Measurements from ENCODE around the gene RALGAPA2. TPM values are rescaled to one million over a fixed set of nuclear protein-coding genes. Genes with fewer than 3 reads are reported as not detected.

RALGAPA2 gene
- total and polyA plus RNA-seq, 2 experiments from 2014 or later, result 13.1 to 43.4 TPM

DNA sequence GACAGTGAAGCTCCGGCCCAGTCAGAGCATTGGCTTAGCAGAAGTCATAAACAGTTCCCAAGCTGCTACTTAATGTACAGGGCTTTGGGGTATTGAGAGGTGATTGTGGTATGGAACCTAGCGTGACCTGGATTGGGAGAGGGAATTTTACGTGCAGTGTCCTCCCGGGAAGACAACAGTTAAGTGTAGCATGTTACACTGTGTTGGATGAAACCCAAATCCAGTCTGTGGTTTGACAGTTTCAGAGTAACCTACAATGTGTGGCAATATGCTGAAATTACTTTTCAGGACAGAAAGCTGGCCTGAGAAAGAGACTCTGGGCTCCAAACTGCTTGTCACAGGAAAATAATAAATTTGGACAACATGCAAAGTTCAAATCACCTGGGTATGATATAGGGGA lies 28.1 kb upstream of the RALGAPA2 start:
- peaks cover 17% of the 10 kb centered on the region for H3K4me1 ChIP-seq (ENCODE audit: insufficient read depth)
- no peak for TF ChIP-seq ZNF114 (CRISPR knock-in tag; IDR thresholded peaks at IDR 0.05)
- H3K9me3 Mint-ChIP-seq, result no peaks in the 10 kb centered on the region
- no peaks in the 10 kb centered on the region for H3K27me3 Mint-ChIP-seq (ENCODE audit: insufficient read depth, low read depth, poor library complexity)
- no peaks in the 10 kb centered on the region for H4K20me1 ChIP-seq (replicated peaks; ENCODE audit: insufficient read depth)
- H3K4me3 ChIP-seq, result no peak overlapping the region
- no peaks in the 10 kb centered on the region for H3K36me3 ChIP-seq (ENCODE audit: insufficient read depth)
- no peak overlapping the region for H3K4me2 ChIP-seq
- H3K9me2 ChIP-seq (ENCODE audit: insufficient read depth), result no peaks in the 10 kb centered on the region
- peak overlapping the region; percentile 63; the same call in 1 of the 2 replicates for H2AFZ ChIP-seq
- H3K27me3 ChIP-seq (ENCODE audit: insufficient read depth), result no peaks in the 10 kb centered on the region
- ATAC-seq, result no peak
- no peak overlapping the region for H3K27ac ChIP-seq (ENCODE audit: low read depth)
- H3K4me1 Mint-ChIP-seq, result peaks cover 28% of the 10 kb centered on the region
- DNase-seq (ENCODE audit: low spot score), result no peak
- 0 out of 2 replicates have a peak, but pooled peaks cover 2% of the 10 kb centered on the region for H3F3A ChIP-seq (replicated peaks; ENCODE audit: low read depth)
- H3K79me2 ChIP-seq (replicated peaks; ENCODE audit: insufficient read depth), result no peaks in the 10 kb centered on the region
- no peaks in the 10 kb centered on the region for H3K36me3 Mint-ChIP-seq (ENCODE audit: low read depth)
- H3K4me3 Mint-ChIP-seq, result no peak overlapping the region
- no peak overlapping the region for H3K27ac Mint-ChIP-seq

- peaks cover 16% of the 10 kb centered on the region for H3K4me1 Mint-ChIP-seq
- Histone ChIP-seq H3K4me3 (no peak overlapping the region), H3K4me1 (ENCODE audit: insufficient read depth) (peaks cover 6% of the 10 kb centered on the region), H3K9me2 (ENCODE audit: insufficient read depth) (no peaks in the 10 kb centered on the region), H4K20me1 (replicated peaks; ENCODE audit: insufficient read depth) (no peaks in the 10 kb centered on the region), H3K36me3 (ENCODE audit: insufficient read depth) (no peaks in the 10 kb centered on the region), H3F3A (replicated peaks; ENCODE audit: low read depth) (no peaks in the 10 kb centered on the region), H3K4me2 (no peak overlapping the region), H2AFZ (peak overlapping the region; percentile 28; the same call in 1 of the 2 replicates), H3K27ac (ENCODE audit: low read depth) (no peak overlapping the region), H3K27me3 (ENCODE audit: insufficient read depth) (no peaks in the 10 kb centered on the region), H3K79me2 (replicated peaks; ENCODE audit: insufficient read depth) (no peaks in the 10 kb centered on the region)
- no peak for ATAC-seq
- DNase-seq (ENCODE audit: low spot score), result no peak
- no peaks in the 10 kb centered on the region for H3K36me3 Mint-ChIP-seq (ENCODE audit: low read depth)
- no peaks in the 10 kb centered on the region for H3K9me3 Mint-ChIP-seq
- H3K27me3 Mint-ChIP-seq (ENCODE audit: insufficient read depth, low read depth, poor library complexity), result peaks cover 2% of the 10 kb centered on the region
- no peak overlapping the region for H3K27ac Mint-ChIP-seq
- no peak overlapping the region for H3K4me3 Mint-ChIP-seq
- TF ChIP-seq CTCF (conservative IDR thresholded peaks at IDR 0.05; ENCODE audit: low read depth in 2 of 2) (no peak), STAT1 (IDR thresholded peaks at IDR 0.05; ENCODE audit: unreplicated experiment) (no peak), POLR2AphosphoS5 (IDR thresholded peaks at IDR 0.05; ENCODE audit: low read depth) (no peak), ZNF331 (CRISPR knock-in tag; IDR thresholded peaks at IDR 0.05; ENCODE audit: low read depth) (no peak), EZH2phosphoT487 (IDR thresholded peaks at IDR 0.05; ENCODE audit: unreplicated experiment) (no peak), JUNB (IDR thresholded peaks at IDR 0.05; ENCODE audit: unreplicated experiment) (no peak), EZH2 (IDR thresholded peaks at IDR 0.05; ENCODE audit: low read depth, unreplicated experiment) (no peak), CREB1 (CRISPR knock-in tag; IDR thresholded peaks at IDR 0.05; ENCODE audit: low read depth) (no peak)
- TF ChIP-seq, protein P1, sequence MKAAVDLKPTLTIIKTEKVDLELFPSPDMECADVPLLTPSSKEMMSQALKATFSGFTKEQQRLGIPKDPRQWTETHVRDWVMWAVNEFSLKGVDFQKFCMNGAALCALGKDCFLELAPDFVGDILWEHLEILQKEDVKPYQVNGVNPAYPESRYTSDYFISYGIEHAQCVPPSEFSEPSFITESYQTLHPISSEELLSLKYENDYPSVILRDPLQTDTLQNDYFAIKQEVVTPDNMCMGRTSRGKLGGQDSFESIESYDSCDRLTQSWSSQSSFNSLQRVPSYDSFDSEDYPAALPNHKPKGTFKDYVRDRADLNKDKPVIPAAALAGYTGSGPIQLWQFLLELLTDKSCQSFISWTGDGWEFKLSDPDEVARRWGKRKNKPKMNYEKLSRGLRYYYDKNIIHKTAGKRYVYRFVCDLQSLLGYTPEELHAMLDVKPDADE (IDR thresholded peaks at IDR 0.05), result no peak
- TF ChIP-seq, protein P2, sequence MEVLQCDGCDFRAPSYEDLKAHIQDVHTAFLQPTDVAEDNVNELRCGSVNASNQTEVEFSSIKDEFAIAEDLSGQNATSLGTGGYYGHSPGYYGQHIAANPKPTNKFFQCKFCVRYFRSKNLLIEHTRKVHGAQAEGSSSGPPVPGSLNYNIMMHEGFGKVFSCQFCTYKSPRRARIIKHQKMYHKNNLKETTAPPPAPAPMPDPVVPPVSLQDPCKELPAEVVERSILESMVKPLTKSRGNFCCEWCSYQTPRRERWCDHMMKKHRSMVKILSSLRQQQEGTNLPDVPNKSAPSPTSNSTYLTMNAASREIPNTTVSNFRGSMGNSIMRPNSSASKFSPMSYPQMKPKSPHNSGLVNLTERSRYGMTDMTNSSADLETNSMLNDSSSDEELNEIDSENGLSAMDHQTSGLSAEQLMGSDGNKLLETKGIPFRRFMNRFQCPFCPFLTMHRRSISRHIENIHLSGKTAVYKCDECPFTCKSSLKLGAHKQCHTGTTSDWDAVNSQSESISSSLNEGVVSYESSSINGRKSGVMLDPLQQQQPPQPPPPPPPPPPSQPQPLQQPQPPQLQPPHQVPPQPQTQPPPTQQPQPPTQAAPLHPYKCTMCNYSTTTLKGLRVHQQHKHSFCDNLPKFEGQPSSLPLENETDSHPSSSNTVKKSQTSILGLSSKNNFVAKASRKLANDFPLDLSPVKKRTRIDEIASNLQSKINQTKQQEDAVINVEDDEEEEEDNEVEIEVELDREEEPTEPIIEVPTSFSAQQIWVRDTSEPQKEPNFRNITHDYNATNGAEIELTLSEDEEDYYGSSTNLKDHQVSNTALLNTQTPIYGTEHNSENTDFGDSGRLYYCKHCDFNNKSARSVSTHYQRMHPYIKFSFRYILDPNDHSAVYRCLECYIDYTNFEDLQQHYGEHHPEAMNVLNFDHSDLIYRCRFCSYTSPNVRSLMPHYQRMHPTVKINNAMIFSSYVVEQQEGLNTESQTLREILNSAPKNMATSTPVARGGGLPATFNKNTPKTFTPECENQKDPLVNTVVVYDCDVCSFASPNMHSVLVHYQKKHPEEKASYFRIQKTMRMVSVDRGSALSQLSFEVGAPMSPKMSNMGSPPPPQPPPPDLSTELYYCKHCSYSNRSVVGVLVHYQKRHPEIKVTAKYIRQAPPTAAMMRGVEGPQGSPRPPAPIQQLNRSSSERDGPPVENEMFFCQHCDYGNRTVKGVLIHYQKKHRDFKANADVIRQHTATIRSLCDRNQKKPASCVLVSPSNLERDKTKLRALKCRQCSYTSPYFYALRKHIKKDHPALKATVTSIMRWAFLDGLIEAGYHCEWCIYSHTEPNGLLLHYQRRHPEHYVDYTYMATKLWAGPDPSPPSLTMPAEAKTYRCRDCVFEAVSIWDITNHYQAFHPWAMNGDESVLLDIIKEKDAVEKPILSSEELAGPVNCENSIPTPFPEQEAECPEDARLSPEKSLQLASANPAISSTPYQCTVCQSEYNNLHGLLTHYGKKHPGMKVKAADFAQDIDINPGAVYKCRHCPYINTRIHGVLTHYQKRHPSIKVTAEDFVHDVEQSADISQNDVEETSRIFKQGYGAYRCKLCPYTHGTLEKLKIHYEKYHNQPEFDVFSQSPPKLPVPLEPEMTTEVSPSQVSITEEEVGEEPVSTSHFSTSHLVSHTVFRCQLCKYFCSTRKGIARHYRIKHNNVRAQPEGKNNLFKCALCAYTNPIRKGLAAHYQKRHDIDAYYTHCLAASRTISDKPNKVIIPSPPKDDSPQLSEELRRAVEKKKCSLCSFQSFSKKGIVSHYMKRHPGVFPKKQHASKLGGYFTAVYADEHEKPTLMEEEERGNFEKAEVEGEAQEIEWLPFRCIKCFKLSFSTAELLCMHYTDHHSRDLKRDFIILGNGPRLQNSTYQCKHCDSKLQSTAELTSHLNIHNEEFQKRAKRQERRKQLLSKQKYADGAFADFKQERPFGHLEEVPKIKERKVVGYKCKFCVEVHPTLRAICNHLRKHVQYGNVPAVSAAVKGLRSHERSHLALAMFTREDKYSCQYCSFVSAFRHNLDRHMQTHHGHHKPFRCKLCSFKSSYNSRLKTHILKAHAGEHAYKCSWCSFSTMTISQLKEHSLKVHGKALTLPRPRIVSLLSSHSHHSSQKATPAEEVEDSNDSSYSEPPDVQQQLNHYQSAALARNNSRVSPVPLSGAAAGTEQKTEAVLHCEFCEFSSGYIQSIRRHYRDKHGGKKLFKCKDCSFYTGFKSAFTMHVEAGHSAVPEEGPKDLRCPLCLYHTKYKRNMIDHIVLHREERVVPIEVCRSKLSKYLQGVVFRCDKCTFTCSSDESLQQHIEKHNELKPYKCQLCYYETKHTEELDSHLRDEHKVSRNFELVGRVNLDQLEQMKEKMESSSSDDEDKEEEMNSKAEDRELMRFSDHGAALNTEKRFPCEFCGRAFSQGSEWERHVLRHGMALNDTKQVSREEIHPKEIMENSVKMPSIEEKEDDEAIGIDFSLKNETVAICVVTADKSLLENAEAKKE (CRISPR knock-in tag; IDR thresholded peaks at IDR 0.05), result no peak
These were observed 24.7 kb upstream of the RALGAPA2 start for GRCh38 chr20:20737158-20737557.
